Measurements from ENCODE around the gene METTL25B. TPM values are rescaled to one million over a fixed set of nuclear protein-coding genes. Genes with fewer than 3 reads are reported as not detected.

METTL25B gene
- total and polyA plus RNA-seq, 2 experiments from 2014 or later, result 18.3 to 21.1 TPM

GRCh38 chr1:156750711-156751450, 22.6 kb downstream of the METTL25B start (continued):
- no peak for TF ChIP-seq JUNB (IDR thresholded peaks at IDR 0.05; ENCODE audit: unreplicated experiment)

DNA sequence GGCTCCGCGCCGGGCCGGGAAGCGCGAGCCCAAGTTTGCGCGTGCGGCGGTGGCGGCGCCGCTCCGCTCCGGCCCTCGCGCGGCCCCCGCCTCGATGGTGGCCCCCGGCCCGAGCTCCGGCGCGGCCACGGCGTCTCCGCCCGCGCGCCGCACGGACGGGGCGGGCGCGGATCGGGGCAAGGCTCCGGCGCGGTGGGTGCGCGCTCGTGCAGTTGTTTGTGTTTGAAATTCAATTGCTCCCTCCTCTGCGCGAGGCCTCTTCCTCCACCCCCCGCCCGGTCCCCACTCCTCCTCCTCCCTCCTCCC, 23.1 kb downstream of the METTL25B start, which contains the start of gene HDGF:
TSS of gene HDGF (minus strand) at position 225 of the 306 bp plus-strand sequence. CDS start 246 bp downstream, outside the sequence.
- Histone ChIP-seq H3K79me2 (replicated peaks; ENCODE audit: insufficient read depth) (peaks cover 57% of the 10 kb centered on the region), H3K27me3 (ENCODE audit: insufficient read depth) (no peaks in the 10 kb centered on the region), H2AFZ (peak within 1 kb of the TSS; percentile 89), H3K9me2 (ENCODE audit: insufficient read depth) (no peaks in the 10 kb centered on the region), H3K4me2 (peak within 1 kb of the TSS; percentile 100), H3K36me3 (ENCODE audit: insufficient read depth) (no peaks in the 10 kb centered on the region), H3F3A (replicated peaks; ENCODE audit: low read depth) (peaks cover 32% of the 10 kb centered on the region), H3K27ac (ENCODE audit: low read depth) (peak within 1 kb of the TSS; percentile 97), H3K4me1 (ENCODE audit: insufficient read depth) (peaks cover 40% of the 10 kb centered on the region), H4K20me1 (replicated peaks; ENCODE audit: insufficient read depth) (peaks cover 7% of the 10 kb centered on the region; the same call in 1 of the 2 replicates), H3K4me3 (peak within 1 kb of the TSS; percentile 99)
- peaks cover 41% of the 10 kb centered on the region for H3K4me1 Mint-ChIP-seq
- peak within 1 kb of the TSS; percentile 97 for H3K27ac Mint-ChIP-seq
- TF ChIP-seq CTCF (conservative IDR thresholded peaks at IDR 0.05; ENCODE audit: low read depth in 2 of 2) (no peak), POLR2AphosphoS5 (IDR thresholded peaks at IDR 0.05; ENCODE audit: low read depth) (no peak), EZH2 (IDR thresholded peaks at IDR 0.05; ENCODE audit: low read depth, unreplicated experiment) (no peak), ZNF114 (CRISPR knock-in tag; IDR thresholded peaks at IDR 0.05) (no peak), ZNF331 (CRISPR knock-in tag; IDR thresholded peaks at IDR 0.05; ENCODE audit: low read depth) (no peak), CREB1 (CRISPR knock-in tag; IDR thresholded peaks at IDR 0.05; ENCODE audit: low read depth) (no peak), NANOG (IDR thresholded peaks at IDR 0.05; ENCODE audit: borderline replicate concordance) (no peak), ZNF462 (CRISPR knock-in tag; IDR thresholded peaks at IDR 0.05) (no peak), JUNB (IDR thresholded peaks at IDR 0.05; ENCODE audit: unreplicated experiment) (no peak), STAT1 (IDR thresholded peaks at IDR 0.05; ENCODE audit: unreplicated experiment) (no peak), EZH2phosphoT487 (IDR thresholded peaks at IDR 0.05; ENCODE audit: unreplicated experiment) (no peak)
- TF ChIP-seq, protein P1, sequence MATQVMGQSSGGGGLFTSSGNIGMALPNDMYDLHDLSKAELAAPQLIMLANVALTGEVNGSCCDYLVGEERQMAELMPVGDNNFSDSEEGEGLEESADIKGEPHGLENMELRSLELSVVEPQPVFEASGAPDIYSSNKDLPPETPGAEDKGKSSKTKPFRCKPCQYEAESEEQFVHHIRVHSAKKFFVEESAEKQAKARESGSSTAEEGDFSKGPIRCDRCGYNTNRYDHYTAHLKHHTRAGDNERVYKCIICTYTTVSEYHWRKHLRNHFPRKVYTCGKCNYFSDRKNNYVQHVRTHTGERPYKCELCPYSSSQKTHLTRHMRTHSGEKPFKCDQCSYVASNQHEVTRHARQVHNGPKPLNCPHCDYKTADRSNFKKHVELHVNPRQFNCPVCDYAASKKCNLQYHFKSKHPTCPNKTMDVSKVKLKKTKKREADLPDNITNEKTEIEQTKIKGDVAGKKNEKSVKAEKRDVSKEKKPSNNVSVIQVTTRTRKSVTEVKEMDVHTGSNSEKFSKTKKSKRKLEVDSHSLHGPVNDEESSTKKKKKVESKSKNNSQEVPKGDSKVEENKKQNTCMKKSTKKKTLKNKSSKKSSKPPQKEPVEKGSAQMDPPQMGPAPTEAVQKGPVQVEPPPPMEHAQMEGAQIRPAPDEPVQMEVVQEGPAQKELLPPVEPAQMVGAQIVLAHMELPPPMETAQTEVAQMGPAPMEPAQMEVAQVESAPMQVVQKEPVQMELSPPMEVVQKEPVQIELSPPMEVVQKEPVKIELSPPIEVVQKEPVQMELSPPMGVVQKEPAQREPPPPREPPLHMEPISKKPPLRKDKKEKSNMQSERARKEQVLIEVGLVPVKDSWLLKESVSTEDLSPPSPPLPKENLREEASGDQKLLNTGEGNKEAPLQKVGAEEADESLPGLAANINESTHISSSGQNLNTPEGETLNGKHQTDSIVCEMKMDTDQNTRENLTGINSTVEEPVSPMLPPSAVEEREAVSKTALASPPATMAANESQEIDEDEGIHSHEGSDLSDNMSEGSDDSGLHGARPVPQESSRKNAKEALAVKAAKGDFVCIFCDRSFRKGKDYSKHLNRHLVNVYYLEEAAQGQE (IDR thresholded peaks at IDR 0.05; ENCODE audit: unreplicated experiment), result no peak
- TF ChIP-seq, protein P2, sequence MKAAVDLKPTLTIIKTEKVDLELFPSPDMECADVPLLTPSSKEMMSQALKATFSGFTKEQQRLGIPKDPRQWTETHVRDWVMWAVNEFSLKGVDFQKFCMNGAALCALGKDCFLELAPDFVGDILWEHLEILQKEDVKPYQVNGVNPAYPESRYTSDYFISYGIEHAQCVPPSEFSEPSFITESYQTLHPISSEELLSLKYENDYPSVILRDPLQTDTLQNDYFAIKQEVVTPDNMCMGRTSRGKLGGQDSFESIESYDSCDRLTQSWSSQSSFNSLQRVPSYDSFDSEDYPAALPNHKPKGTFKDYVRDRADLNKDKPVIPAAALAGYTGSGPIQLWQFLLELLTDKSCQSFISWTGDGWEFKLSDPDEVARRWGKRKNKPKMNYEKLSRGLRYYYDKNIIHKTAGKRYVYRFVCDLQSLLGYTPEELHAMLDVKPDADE (IDR thresholded peaks at IDR 0.05), result no peak
- ATAC-seq (no peak; the same call in 2 of the 3 replicates), DNase-seq (ENCODE audit: low spot score) (no peak)
- H3K36me3 Mint-ChIP-seq (ENCODE audit: low read depth), result peaks cover 21% of the 10 kb centered on the region
- peaks cover 14% of the 10 kb centered on the region for H3K27me3 Mint-ChIP-seq (ENCODE audit: insufficient read depth, low read depth, poor library complexity)
- H3K4me3 Mint-ChIP-seq, result peak within 1 kb of the TSS; percentile 89
- H3K9me3 Mint-ChIP-seq, result no peaks in the 10 kb centered on the region; the same call in 2 of the 3 replicates

Data from GM23338 (cell line).